ENCODE data around the gene GLDC. TPM values are rescaled to one million over a fixed set of nuclear protein-coding genes. Genes with fewer than 3 reads are reported as not detected.
A peak's percentile ranks its signal among the peaks of the same experiment; 100 is the strongest.

Gene GLDC
- total RNA-seq, 4 donors from 2014 or later = 0.17 to 2.5 TPM; not detected in 2

GRCh38 chr9:6567140-6567591 lies 78.4 kb downstream of the GLDC start:
- intact Hi-C loops (cut with DNase I) = loop anchor here (2.0 to 5.0 kb wide), 2 partner anchors 155 to 214 kb away; partner anchors contain the start of gene UHRF2
- H3K36me3 ChIP-seq = no peaks in the 10 kb centered on the region
- DNase-seq (ENCODE audit: extremely low spot score) = no peak
- H3K9me3 ChIP-seq = no peaks in the 10 kb centered on the region
- WGBS = 75% methylated on average over 5 of the region's 5 CpGs
- H3K4me3 ChIP-seq = no peak overlapping the region
- peaks cover 0 to 9% (median 0%) of the 10 kb centered on the region in 4 donors for H3K27me3 ChIP-seq
- H3K27ac ChIP-seq (replicated peaks in 1 of 4) = no peak overlapping the region
- peaks cover 0 to 7% (median 0%) of the 10 kb centered on the region in 4 donors for H3K4me1 ChIP-seq
- TF ChIP-seq EP300 (IDR thresholded peaks at IDR 0.05) (no peak), CTCF (IDR thresholded peaks at IDR 0.05) (no peak), POLR2AphosphoS5 (IDR thresholded peaks at IDR 0.05) (no peak), POLR2A (IDR thresholded peaks at IDR 0.05; ENCODE audit: low read depth) (no peak)

- intact Hi-C loops (cut with DNase I) = loop anchor here (2.0 to 5.0 kb wide), 2 partner anchors 154 to 214 kb away; partner anchors contain the start of gene UHRF2
- no peak overlapping the region for H3K4me3 ChIP-seq
- no peaks in the 10 kb centered on the region for H3K36me3 ChIP-seq
- 60% methylated on average over 10 of the region's 10 CpGs for WGBS
- DNase-seq (ENCODE audit: extremely low spot score) = no peak
- TF ChIP-seq POLR2AphosphoS5 (IDR thresholded peaks at IDR 0.05) (peak; percentile 18 to 29), EP300 (IDR thresholded peaks at IDR 0.05) (no peak)
- no peak overlapping the region for H3K27ac ChIP-seq (replicated peaks in 1 of 4)
- peaks cover 0 to 7% (median 0%) of the 10 kb centered on the region in 4 donors for H3K4me1 ChIP-seq
- H3K27me3 ChIP-seq = peaks cover 0 to 9% (median 0%) of the 10 kb centered on the region in 4 donors
- no peaks in the 10 kb centered on the region for H3K9me3 ChIP-seq
Measured at GRCh38 chr9:6566409-6567139, 79.0 kb downstream of the GLDC start.

- Histone ChIP-seq H3K27ac (replicated peaks in 1 of 4) (no peak overlapping the region), H3K9me3 (no peaks in the 10 kb centered on the region), H3K36me3 (no peaks in the 10 kb centered on the region), H3K27me3 (peaks cover 0 to 9% (median 0%) of the 10 kb centered on the region in 4 donors), H3K4me1 (peaks cover 0 to 7% (median 0%) of the 10 kb centered on the region in 4 donors), H3K4me3 (no peak overlapping the region)
- DNase-seq (ENCODE audit: extremely low spot score) = no peak
- WGBS = 62% methylated on average over 8 of the region's 8 CpGs
- intact Hi-C loops (cut with DNase I) = loop anchor here (5.0 kb wide), 1 partner anchor 153 kb away; the partner anchor contains the start of gene UHRF2
- TF ChIP-seq EP300 (IDR thresholded peaks at IDR 0.05) (no peak), POLR2A (IDR thresholded peaks at IDR 0.05; ENCODE audit: low read depth) (no peak), CTCF (IDR thresholded peaks at IDR 0.05) (no peak), POLR2AphosphoS5 (IDR thresholded peaks at IDR 0.05) (no peak)
Measured at GRCh38 chr9:6565312-6565711, 80.2 kb downstream of the GLDC start.

GRCh38 chr9:6564868-6565267 lies 80.7 kb downstream of the GLDC start:
- DNase-seq (ENCODE audit: extremely low spot score) = no peak
- Histone ChIP-seq H3K36me3 (no peaks in the 10 kb centered on the region), H3K27ac (replicated peaks in 1 of 4) (peak overlapping the region in 1 of 4 donors; percentile 2), H3K27me3 (peaks cover 0 to 8% (median 0%) of the 10 kb centered on the region in 4 donors), H3K4me1 (peaks cover 0 to 7% (median 0%) of the 10 kb centered on the region in 4 donors), H3K4me3 (no peak overlapping the region), H3K9me3 (no peaks in the 10 kb centered on the region)
- intact Hi-C loops (cut with DNase I) = loop anchor here (5.0 kb wide), 1 partner anchor 153 kb away; the partner anchor contains the start of gene UHRF2
- TF ChIP-seq POLR2A (IDR thresholded peaks at IDR 0.05; ENCODE audit: low read depth) (no peak), EP300 (IDR thresholded peaks at IDR 0.05) (no peak), POLR2AphosphoS5 (IDR thresholded peaks at IDR 0.05) (no peak), CTCF (IDR thresholded peaks at IDR 0.05) (no peak)
- 51% methylated on average over 3 of the region's 3 CpGs for WGBS

GRCh38 chr9:6564360-6564759 lies 81.2 kb downstream of the GLDC start:
- no peaks in the 10 kb centered on the region for H3K9me3 ChIP-seq
- intact Hi-C loops (cut with DNase I) = no loop called here

More at GRCh38 chr9:6564360-6564759, 81.2 kb downstream of the GLDC start:
- Histone ChIP-seq H3K4me1 (peaks cover 0 to 7% (median 0%) of the 10 kb centered on the region in 4 donors), H3K27ac (replicated peaks in 1 of 4) (no peak overlapping the region), H3K27me3 (peaks cover 0 to 3% (median 0%) of the 10 kb centered on the region in 4 donors), H3K36me3 (no peaks in the 10 kb centered on the region), H3K4me3 (no peak overlapping the region)
- 86% methylated on average over 4 of the region's 5 CpGs for WGBS
- DNase-seq (ENCODE audit: extremely low spot score) = no peak
- TF ChIP-seq CTCF (IDR thresholded peaks at IDR 0.05) (no peak), POLR2A (IDR thresholded peaks at IDR 0.05; ENCODE audit: low read depth) (no peak), EP300 (IDR thresholded peaks at IDR 0.05) (no peak), POLR2AphosphoS5 (IDR thresholded peaks at IDR 0.05) (no peak)
